Daoy (cell line): Measurements from ENCODE around the gene PYGB. TPM values are rescaled to one million over a fixed set of nuclear protein-coding genes. Genes with fewer than 3 reads are reported as not detected.

Experiments used
- DNase-seq: peaks from one replicate; pipeline ENCODE4 v3.0.0-alpha.2; 2015; ENCODE audit warnings: low read depth
- total RNA-seq: library from RNA; depleted of rRNA; stranded (reverse); fragments of >200 nt; shearing (Covaris generic); gene quantifications from 2 replicates; pipeline ENCODE4 v1.2.3, GENCODE V29; 2014; rRNA removed

The PYGB gene
- 54.8 and 59.9 TPM in 2 replicates for total RNA-seq

DNA sequence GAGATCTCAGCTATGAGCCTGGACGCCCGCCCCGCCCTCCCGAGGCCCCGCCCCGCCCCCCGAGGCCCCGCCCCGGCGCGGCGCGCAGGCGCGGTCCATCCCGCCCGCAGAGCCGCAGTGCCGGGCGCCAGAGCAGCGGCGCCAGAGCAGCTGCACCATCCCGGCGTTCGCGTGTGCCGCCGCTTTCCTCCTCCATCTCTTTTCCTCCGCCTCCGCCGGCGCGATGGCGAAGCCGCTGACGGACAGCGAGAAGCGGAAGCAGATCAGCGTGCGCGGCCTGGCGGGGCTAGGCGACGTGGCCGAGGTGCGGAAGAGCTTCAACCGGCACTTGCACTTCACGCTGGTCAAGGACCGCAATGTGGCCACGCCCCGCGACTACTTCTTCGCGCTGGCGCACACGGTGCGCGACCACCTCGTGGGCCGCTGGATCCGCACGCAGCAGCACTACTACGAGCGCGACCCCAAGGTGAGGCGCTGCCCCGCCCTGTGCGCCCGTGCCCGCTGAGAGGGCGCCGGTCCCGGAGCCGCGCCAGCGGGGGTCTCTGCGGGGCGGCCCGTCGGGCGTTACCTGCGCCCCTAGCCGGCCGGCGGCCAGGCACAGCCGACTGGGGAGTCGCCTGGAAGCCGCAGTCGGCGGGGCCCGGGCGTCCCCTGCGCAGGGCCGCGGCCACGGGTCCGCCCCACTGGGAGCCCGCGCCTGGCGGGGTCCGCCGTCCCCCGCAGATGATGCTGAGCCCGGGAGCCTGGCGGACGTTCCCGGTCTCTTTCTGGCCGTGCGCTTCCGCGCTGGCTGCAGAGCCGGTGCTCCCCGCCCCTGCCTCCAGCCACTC is at the start of gene PYGB:
Gene PYGB, plus strand, starts transcription at position 130 of the 830 bp plus-strand sequence. Its CDS starts 94 bp downstream, at position 224.
- DNase-seq = peak; percentile 89

- DNase-seq = no peak
Measured at GRCh38 chr20:25198663-25199383, 49.1 kb upstream of the PYGB start.

DNA sequence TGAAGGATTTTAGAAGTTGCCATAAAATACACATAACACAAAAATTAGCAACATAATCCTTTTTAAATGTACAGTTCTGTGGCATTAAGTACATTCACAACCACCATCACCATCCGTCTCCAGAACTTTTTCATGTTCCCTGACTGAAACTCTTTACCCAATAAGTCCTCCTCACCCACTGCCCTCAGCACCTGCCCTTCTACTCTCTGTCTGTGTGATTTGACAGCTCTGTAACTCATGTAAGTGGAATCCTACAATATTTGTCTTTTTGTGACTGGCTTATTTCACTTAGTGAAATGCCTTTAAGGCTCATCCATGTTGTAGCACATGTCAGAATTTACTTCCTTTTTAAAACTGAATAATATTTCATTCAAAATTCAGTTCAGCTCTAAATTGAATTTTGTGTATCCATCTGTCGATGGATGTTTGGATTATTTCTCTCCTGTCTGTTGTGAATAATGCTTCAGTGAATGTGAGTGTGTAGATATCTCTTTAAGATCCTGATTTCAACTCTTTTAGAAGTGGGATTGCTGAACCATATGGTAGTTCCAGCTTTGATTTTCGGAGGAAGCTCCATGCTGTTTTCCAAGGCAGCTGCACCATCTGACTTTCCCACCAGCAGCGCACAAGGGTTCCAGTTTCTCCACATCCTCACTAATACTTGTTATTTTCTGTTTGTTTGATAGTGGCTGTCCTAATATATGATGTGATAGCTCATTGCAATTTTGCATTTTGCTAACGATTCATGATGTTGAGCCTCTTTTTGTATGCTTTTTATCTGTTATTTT is 48.2 kb upstream of the PYGB start:
- no peak for DNase-seq

DNA sequence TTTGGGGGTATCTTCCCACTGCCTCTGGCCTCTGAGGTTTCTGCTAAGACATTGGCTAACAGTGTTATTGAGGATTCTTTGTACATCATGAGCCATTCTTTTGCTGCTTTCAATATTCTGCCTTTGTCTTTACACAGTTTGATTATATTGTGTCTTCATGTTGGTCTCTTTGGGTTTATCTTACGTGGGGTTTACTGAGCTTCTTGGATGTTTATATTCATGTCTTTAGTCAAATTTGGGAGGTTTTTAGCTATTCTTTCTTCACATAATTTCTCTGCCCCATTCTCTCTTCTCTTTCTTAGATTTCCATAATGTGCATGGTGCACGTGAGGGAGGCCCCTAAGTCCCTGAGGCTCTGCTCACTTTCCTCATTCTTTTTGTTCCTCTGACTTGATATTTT is 44.8 kb upstream of the PYGB start:
- no peak for DNase-seq

DNA sequence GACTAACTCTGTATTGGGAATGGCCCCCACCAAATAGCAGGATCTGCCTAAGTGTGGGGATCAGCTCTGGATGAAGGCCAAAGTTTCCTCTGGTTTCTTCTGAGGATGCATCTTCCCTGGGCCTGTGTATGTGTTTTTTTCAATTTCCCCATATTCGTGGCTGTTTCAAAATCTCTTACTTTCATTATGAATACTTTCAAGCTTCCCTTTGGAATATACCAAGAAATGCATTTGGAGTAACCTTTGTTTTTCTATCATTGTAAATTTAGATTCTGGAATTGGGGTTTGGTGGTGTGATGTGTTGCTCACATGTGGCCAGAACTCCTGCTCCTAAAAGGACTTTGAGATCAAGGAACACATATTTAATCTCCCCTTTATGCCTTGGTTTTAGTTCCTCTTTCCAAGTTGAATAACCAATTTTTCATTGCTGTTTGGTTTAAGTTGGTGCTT is 44.0 kb upstream of the PYGB start:
- no peak for DNase-seq

DNA sequence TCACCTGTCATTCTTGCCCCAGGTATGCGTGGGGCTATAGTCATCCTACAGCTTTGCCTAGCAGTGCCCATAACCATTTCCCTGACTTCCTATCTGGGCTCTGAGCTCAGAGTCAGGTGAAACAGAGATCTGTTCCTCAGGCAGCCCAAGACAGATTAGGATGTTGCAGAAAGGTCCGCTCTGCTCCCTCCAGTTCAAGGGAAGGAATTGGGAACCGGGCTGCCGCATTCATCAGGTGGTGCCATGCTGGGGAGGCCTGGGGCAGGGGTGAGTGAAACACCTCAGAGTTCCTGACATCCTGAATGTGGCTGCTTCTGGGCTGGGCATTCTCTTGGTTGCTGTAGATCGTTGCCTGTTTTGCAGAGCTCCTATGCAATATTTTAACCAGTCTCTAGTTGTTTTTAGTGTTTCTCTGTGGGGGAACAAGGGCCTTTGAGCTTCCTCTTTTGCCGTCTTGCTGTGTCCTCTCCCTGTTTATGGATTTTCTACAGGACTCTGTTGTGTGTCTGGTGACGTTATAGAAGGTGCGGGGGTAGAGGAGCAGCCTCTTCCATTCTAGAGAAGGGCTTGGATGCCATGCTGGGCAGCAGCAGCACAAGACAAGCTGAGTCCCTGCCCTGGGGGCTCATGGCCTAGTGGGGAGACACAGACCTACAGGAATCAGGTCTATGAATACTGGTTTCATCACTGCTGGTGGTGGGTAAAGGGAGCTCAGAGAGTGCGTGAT is 43.2 kb upstream of the PYGB start:
- DNase-seq = no peak

DNA sequence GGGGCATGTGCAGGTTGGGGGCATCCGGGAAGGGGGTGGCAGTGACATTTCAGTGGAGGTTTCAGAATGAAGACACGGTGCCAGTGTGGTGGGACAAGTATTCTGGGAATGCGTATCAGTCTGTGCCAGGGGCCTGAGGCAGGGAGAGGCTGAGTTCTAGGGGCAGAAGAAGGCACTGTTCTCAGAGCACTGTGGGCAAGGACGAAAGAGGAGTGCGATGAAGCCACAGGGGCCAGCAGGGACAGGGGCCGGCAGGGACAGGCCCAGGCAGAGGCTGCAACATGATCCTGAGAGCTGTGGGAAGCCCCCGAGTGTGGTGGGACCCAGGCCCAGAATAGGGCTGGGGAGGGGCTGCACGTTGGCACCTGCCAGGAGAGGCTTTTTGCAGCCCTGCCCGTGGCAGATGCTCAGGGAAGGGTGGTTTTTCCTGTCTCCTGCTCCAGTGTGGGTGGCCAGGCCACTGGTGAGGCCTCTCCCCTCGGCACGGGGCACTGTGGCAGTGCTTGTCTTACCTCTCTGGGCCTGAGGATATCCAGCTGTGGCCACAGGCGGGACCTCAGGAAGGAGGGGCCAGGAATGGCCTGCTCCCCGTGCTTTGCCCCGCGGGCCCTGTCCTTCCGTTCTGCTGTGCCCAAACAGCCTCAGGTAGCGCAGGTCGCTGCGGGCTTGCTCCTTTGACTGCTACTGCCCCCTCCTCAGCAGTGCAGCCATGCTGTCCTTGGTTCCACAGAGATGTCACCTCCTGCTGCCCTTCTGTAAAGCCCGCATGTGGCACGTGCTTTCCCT is 42.4 kb upstream of the PYGB start:
- no peak for DNase-seq

- DNase-seq = no peak
Measured at GRCh38 chr20:25206063-25206403, 41.9 kb upstream of the PYGB start.

- DNase-seq = no peak
Measured at GRCh38 chr20:25206548-25206947, 41.3 kb upstream of the PYGB start.

- no peak for DNase-seq
Measured at GRCh38 chr20:25207149-25207959, 40.5 kb upstream of the PYGB start.

- DNase-seq = no peak
Measured at GRCh38 chr20:25207960-25208534, 39.8 kb upstream of the PYGB start.

DNA sequence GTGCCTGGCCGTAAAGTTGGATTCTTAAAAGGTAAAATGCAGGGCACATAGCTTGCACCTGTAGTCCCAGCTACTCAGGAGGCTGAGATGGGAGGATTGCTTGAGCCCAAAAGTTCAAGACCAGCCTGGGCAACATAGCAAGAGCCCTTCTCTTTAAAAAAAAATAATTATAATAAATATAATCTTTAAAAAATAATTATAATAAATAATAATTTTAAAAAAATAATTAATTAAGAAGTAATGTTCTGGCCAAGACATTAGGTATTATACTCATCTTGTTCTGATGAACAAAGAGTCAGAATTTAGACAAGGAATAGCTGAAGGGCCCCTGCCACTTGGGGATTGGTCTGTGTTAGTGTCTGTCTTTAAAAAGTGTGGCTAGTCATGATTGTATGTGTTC is 38.5 kb upstream of the PYGB start:
- no peak for DNase-seq

- DNase-seq = no peak
Measured at GRCh38 chr20:25209911-25210310, 38.0 kb upstream of the PYGB start.

- no peak for DNase-seq
Measured at GRCh38 chr20:25211273-25211672, 36.6 kb upstream of the PYGB start.

GRCh38 chr20:25212242-25212641 is 35.6 kb upstream of the PYGB start:
- DNase-seq = no peak

DNA sequence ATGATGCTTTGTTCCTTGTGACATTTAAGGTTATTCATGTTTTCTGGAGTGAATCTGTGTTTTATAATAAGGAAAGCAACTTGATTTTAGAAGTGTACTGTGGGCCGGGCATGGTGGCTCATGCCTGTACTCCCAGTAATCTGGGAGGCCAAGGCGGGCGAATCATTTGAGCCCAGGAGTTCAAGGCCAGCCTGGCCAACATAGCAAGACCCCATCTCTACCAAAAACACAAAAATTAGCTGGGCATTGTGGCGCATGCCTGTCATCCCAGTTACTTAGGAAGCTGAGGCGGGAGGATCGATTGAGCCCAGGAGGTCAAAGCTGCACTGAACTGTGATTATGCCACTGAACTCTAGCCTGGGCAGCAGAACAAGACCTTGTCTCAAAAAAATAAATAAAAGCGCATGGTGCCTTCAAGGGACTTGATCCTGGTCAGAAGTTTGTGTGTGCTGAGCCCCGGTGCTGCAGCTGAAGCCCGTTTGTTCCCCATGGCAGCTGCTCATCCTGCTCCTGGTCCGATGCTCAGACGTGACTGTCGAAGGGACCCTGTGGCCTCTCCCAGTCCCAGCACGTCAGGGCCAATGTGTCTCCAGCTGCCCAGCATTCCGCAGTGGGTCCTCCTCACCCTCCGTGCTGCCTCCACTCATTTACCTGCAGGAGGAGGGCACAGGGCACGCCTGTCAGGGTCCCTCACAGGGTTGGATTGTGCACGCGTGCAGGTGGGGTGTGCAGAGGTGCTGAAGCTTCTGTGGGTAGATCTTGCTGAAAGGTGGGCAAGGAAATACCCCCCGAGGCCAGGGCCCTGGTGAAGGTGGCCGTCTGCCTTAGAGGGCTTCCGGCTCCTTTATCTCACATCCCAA is 34.1 kb upstream of the PYGB start:
- no peak for DNase-seq

GRCh38 chr20:25214426-25214790 is 33.5 kb upstream of the PYGB start:
- DNase-seq = no peak

DNA sequence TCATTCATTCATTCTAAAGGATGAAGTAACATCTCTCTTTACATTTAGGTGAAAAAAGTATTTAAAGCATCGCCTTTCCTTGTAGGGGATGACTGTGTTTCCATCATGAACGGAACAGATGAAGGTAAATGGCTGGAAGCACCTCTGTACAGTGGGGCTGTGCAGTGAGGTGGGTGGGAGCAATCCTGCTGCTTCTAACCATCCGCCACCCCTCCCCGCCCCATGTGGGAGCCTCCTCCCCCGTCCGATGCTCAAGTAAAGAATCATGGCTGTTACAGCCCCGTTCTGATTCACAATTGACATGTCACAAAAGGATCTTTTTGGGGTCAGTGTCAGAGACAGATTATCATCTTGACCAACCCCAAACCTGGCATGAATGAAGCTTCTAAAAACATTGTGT is 33.1 kb upstream of the PYGB start:
- no peak for DNase-seq

DNA sequence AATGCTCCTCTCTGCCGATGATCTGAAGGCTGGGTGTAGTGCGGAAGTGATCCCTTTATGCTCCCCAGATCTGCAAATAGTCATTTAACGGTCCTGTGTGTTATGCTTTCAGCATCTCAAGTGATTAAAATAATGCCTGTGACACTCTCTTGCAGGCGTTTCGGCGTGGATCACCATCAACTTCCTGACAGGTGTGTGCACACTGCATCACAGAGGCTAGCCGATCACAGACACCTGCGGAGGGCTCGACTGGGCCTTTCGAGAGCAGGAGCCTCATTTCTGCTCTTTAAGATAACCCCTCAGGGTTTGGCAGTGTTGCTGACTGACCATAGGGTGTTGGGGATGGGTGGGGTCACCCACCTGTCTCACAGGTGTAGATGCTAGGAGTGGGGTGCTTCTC is 32.4 kb upstream of the PYGB start:
- DNase-seq = no peak
